WTC11 (cell line): Measurements from ENCODE around the gene GABPB1. TPM values are rescaled to one million over a fixed set of nuclear protein-coding genes. Genes with fewer than 3 reads are reported as not detected.

ENCODE experiments used
- ATAC-seq: fragments of 200-7000 bp; cut with Tn5 transposase; 2 replicates; pipeline ENCODE4 v1.10.0; 2021; ENCODE audit warnings: mild to moderate bottlenecking, moderate library complexity
- CTCF ChIA-PET: fragments of 300-600 bp; sonication (Branson Sonifier 250); formaldehyde crosslinking; loops from one replicate; lab custom pipeline; 2021; ENCODE audit warnings: antibody characterized with exemption; lab: Charles Lee
- POLR2A ChIA-PET: fragments of 350-600 bp; sonication (Branson Sonifier 250); formaldehyde crosslinking; loops from one replicate; lab custom pipeline; 2021; ENCODE audit warnings: antibody characterized with exemption; lab: Charles Lee
- DNase-seq: peaks from one replicate; pipeline ENCODE4 v3.0.0; 2021; ENCODE audit warnings: low spot score
- H3K27ac Mint-ChIP-seq: 2 replicates; pipeline ENCODE4 v1.8.0; 2021; ENCODE audit warnings: mixed read lengths
- H3K27me3 Mint-ChIP-seq: 2 replicates; pipeline ENCODE4 v1.8.0; 2021; ENCODE audit warnings: low read depth, mild to moderate bottlenecking, moderate library complexity, mixed read lengths
- H3K36me3 Mint-ChIP-seq: 2 replicates; pipeline ENCODE4 v1.8.0; 2021; ENCODE audit warnings: mixed read lengths
- H3K4me1 Mint-ChIP-seq: 2 replicates; pipeline ENCODE4 v1.8.0; 2022; ENCODE audit warnings: mixed read lengths
- H3K4me3 Mint-ChIP-seq: 2 replicates; pipeline ENCODE4 v1.8.0; 2021; ENCODE audit warnings: mild to moderate bottlenecking, moderate library complexity, mixed read lengths
- H3K9me3 Mint-ChIP-seq: 2 replicates; pipeline ENCODE4 v1.8.0; 2021; ENCODE audit warnings: mixed read lengths
- ATF6 ChIP-seq: sonication (generic); formaldehyde crosslinking; IDR thresholded peaks from 2 replicates; pipeline ENCODE4 v1.8.1; 2023; ENCODE audit warnings: mild to moderate bottlenecking, missing genetic modification reagents
- CBFB ChIP-seq: sonication (generic); formaldehyde crosslinking; IDR thresholded peaks from 2 replicates; pipeline ENCODE4 v1.8.1; 2022; ENCODE audit warnings: mild to moderate bottlenecking, low read depth, missing genetic modification reagents
- CREB1 ChIP-seq: sonication (generic); formaldehyde crosslinking; IDR thresholded peaks from 2 replicates; pipeline ENCODE4 v1.8.0; 2023; ENCODE audit warnings: mild to moderate bottlenecking, missing genetic modification reagents
- CREM ChIP-seq: sonication (generic); formaldehyde crosslinking; IDR thresholded peaks from 2 replicates; pipeline ENCODE4 v1.8.1; 2022; ENCODE audit warnings: mild to moderate bottlenecking, missing genetic modification reagents, moderate library complexity
- E2F5 ChIP-seq: sonication (generic); formaldehyde crosslinking; IDR thresholded peaks from 2 replicates; pipeline ENCODE4 v1.8.1; 2022; ENCODE audit warnings: mild to moderate bottlenecking, moderate library complexity, missing genetic modification reagents
- ESRRA ChIP-seq: sonication (generic); formaldehyde crosslinking; IDR thresholded peaks from 2 replicates; pipeline ENCODE4 v1.8.1; 2022; ENCODE audit warnings: mild to moderate bottlenecking, missing genetic modification reagents, borderline replicate concordance
- FOXJ3 ChIP-seq: sonication (generic); formaldehyde crosslinking; IDR thresholded peaks from 2 replicates; pipeline ENCODE4 v1.9.0; 2021; ENCODE audit warnings: missing genetic modification reagents, mild to moderate bottlenecking, borderline replicate concordance
- GABPB1 ChIP-seq: sonication (generic); formaldehyde crosslinking; IDR thresholded peaks from 2 replicates; pipeline ENCODE4 v1.8.1; 2023; ENCODE audit warnings: mild to moderate bottlenecking, missing genetic modification reagents
- IRF1 ChIP-seq: sonication (generic); formaldehyde crosslinking; IDR thresholded peaks from 2 replicates; pipeline ENCODE4 v1.8.0; 2023; ENCODE audit warnings: missing genetic modification reagents
- JUN ChIP-seq: sonication (generic); formaldehyde crosslinking; IDR thresholded peaks from 2 replicates; pipeline ENCODE4 v1.8.0; 2023; ENCODE audit warnings: mild to moderate bottlenecking, missing genetic modification reagents
- MYBL2 ChIP-seq: sonication (generic); formaldehyde crosslinking; IDR thresholded peaks from 2 replicates; pipeline ENCODE4 v1.8.1; 2023; ENCODE audit warnings: mild to moderate bottlenecking, moderate library complexity, missing genetic modification reagents
- NFATC4 ChIP-seq: fragments of 250-450 bp; sonication (Bioruptor Pico); IDR thresholded peaks from 2 replicates; pipeline ENCODE4 v1.9.0; 2021; ENCODE audit warnings: mild to moderate bottlenecking
- NFE2L1 ChIP-seq: sonication (generic); formaldehyde crosslinking; IDR thresholded peaks from 2 replicates; pipeline ENCODE4 v1.8.1; 2023; ENCODE audit warnings: missing genetic modification reagents
- NR2C2 ChIP-seq: sonication (generic); formaldehyde crosslinking; IDR thresholded peaks from 2 replicates; pipeline ENCODE4 v1.8.0; 2022; ENCODE audit warnings: mild to moderate bottlenecking, missing genetic modification reagents
- NR3C1 ChIP-seq: sonication (generic); formaldehyde crosslinking; conservative IDR thresholded peaks from 2 replicates; pipeline ENCODE4 v1.8.1; 2023; ENCODE audit warnings: low read depth, mild to moderate bottlenecking, missing genetic modification reagents
- OVOL2 ChIP-seq: fragments of 250-450 bp; sonication (Bioruptor Pico); IDR thresholded peaks from 2 replicates; pipeline ENCODE4 v1.9.0; 2021; ENCODE audit warnings: mild to moderate bottlenecking, borderline replicate concordance
- RORB ChIP-seq: fragments of 250-450 bp; sonication (Bioruptor Pico); IDR thresholded peaks from 2 replicates; pipeline ENCODE4 v1.9.0; 2021; ENCODE audit warnings: mild to moderate bottlenecking
- TCF7 ChIP-seq: sonication (generic); formaldehyde crosslinking; IDR thresholded peaks from 2 replicates; pipeline ENCODE4 v1.8.0; 2022; ENCODE audit warnings: mild to moderate bottlenecking, low read depth, missing genetic modification reagents, moderate library complexity
- ZNF138 ChIP-seq: sonication (generic); formaldehyde crosslinking; conservative IDR thresholded peaks from 2 replicates; pipeline ENCODE4 v1.8.1; 2022; ENCODE audit warnings: mild to moderate bottlenecking, moderate library complexity, missing genetic modification reagents
- ZNF219 ChIP-seq: sonication (generic); formaldehyde crosslinking; IDR thresholded peaks from 2 replicates; pipeline ENCODE4 v1.8.0; 2023; ENCODE audit warnings: missing genetic modification reagents, mild to moderate bottlenecking, borderline replicate concordance
- ZNF317 ChIP-seq: sonication (generic); formaldehyde crosslinking; IDR thresholded peaks from 2 replicates; pipeline ENCODE4 v1.8.1; 2023; ENCODE audit warnings: low read depth, mild to moderate bottlenecking, moderate library complexity, missing genetic modification reagents, borderline replicate concordance
- ZNF416 ChIP-seq: fragments of 250-450 bp; sonication (Bioruptor Pico); IDR thresholded peaks from 2 replicates; pipeline ENCODE4 v1.9.0; 2021; ENCODE audit warnings: mild to moderate bottlenecking, inconsistent platforms
- total RNA-seq: library from RNA; stranded (reverse); gene quantifications from 3 replicates; pipeline ENCODE4 v1.2.3, GENCODE V29; 2021
- TF ChIP-seq, protein P1 (sequence below): sonication (generic); formaldehyde crosslinking; IDR thresholded peaks from 2 replicates; pipeline ENCODE4 v1.8.0; 2023; ENCODE audit warnings: mild to moderate bottlenecking, missing genetic modification reagents
- TF ChIP-seq, protein P2 (sequence below): sonication (generic); formaldehyde crosslinking; IDR thresholded peaks from 2 replicates; pipeline ENCODE4 v1.8.1; 2022; ENCODE audit warnings: low read depth, mild to moderate bottlenecking, moderate library complexity, missing genetic modification reagents, borderline replicate concordance
- TF ChIP-seq, protein P3 (sequence below): sonication (generic); formaldehyde crosslinking; IDR thresholded peaks from 2 replicates; pipeline ENCODE4 v1.8.1; 2023; ENCODE audit warnings: mild to moderate bottlenecking, missing genetic modification reagents, moderate library complexity
- TF ChIP-seq, protein P4 (sequence below): sonication (generic); formaldehyde crosslinking; IDR thresholded peaks from 2 replicates; pipeline ENCODE4 v1.8.0; 2022; ENCODE audit warnings: mild to moderate bottlenecking, missing genetic modification reagents

The GABPB1 gene
- total RNA-seq, 1 experiment from 2014 or later: 28.9 TPM

DNA sequence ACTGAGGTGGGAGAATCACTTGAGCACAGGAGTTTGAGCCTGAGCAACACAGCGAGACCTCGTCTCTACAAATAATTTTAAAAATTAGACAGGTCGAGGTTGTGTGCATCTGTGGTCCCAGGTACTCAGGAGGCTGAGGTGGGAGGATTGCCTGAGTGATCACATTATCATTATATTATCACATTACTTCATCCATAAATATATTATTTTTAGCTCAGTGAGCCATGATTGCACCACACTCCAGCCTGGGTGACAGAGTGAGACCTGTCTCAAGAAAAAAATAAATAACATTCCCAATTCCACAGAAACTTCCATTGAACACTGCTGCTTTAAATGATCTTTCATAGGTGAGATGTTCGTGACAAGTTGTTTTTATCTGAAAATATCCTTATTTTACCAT lies 21.8 kb downstream of the GABPB1 start:
- Mint-ChIP-seq H3K36me3 (no peaks in the 10 kb centered on the region), H3K9me3 (no peaks in the 10 kb centered on the region), H3K27me3 (no peaks in the 10 kb centered on the region), H3K4me3 (no peak overlapping the region), H3K4me1 (peaks cover 22% of the 10 kb centered on the region), H3K27ac (no peak overlapping the region)
- DNase-seq (no peak), ATAC-seq (no peak)
- CTCF ChIA-PET: no interaction called here
- POLR2A ChIA-PET: no interaction called here
- TF ChIP-seq CBFB (CRISPR knock-in tag) (no peak), CREB1 (CRISPR knock-in tag) (no peak), CREM (CRISPR knock-in tag) (no peak), NFE2L1 (CRISPR knock-in tag) (no peak), ATF6 (CRISPR knock-in tag) (no peak), ZNF219 (no peak), NFATC4 (CRISPR knock-in tag) (no peak), MYBL2 (CRISPR knock-in tag) (no peak), ZNF138 (no peak)
- TF ChIP-seq, protein P1, sequence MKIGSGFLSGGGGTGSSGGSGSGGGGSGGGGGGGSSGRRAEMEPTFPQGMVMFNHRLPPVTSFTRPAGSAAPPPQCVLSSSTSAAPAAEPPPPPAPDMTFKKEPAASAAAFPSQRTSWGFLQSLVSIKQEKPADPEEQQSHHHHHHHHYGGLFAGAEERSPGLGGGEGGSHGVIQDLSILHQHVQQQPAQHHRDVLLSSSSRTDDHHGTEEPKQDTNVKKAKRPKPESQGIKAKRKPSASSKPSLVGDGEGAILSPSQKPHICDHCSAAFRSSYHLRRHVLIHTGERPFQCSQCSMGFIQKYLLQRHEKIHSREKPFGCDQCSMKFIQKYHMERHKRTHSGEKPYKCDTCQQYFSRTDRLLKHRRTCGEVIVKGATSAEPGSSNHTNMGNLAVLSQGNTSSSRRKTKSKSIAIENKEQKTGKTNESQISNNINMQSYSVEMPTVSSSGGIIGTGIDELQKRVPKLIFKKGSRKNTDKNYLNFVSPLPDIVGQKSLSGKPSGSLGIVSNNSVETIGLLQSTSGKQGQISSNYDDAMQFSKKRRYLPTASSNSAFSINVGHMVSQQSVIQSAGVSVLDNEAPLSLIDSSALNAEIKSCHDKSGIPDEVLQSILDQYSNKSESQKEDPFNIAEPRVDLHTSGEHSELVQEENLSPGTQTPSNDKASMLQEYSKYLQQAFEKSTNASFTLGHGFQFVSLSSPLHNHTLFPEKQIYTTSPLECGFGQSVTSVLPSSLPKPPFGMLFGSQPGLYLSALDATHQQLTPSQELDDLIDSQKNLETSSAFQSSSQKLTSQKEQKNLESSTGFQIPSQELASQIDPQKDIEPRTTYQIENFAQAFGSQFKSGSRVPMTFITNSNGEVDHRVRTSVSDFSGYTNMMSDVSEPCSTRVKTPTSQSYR (CRISPR knock-in tag): no peak

DNA sequence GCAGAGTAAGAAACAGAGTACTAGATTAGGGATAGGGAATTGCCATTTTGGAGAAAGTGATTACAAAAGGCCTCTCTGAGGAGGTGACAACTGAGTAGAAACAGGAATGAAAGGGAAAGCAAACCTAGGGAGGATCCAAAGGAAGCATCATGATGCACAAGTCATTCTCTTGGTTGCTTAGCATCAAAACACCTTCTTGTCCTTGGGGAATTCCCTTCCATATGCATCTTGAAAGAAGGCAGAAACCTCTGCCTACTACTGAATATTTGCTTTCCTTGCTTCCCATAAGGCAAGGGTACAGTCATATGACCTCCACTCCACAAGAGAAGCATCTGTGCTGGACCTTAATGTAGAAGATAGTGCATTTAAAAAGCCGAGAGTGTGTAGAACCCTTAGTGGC lies 24.1 kb downstream of the GABPB1 start:
- no peaks in the 10 kb centered on the region for H3K36me3 Mint-ChIP-seq
- peak; percentile 47; the same call in 1 of the 2 replicates for ATAC-seq
- CTCF ChIA-PET: interaction anchor here (1.5 to 1.6 kb wide), 2 partner anchors 15 to 17 kb away, joined by 3 to 5 read pairs; no protein-coding TSS in a partner anchor
- no peak for DNase-seq
- peak overlapping the region; percentile 61 for H3K27ac Mint-ChIP-seq
- no peaks in the 10 kb centered on the region for H3K9me3 Mint-ChIP-seq
- POLR2A ChIA-PET: no interaction called here
- H3K4me1 Mint-ChIP-seq: peaks cover 22% of the 10 kb centered on the region
- TF ChIP-seq OVOL2 (CRISPR knock-in tag): no peak
- TF ChIP-seq ZNF317: no peak
- TF ChIP-seq, protein P2, sequence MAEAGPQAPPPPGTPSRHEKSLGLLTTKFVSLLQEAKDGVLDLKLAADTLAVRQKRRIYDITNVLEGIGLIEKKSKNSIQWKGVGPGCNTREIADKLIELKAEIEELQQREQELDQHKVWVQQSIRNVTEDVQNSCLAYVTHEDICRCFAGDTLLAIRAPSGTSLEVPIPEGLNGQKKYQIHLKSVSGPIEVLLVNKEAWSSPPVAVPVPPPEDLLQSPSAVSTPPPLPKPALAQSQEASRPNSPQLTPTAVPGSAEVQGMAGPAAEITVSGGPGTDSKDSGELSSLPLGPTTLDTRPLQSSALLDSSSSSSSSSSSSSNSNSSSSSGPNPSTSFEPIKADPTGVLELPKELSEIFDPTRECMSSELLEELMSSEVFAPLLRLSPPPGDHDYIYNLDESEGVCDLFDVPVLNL: no peak
- no peak for TF ChIP-seq NR3C1 (CRISPR knock-in tag)
- TF ChIP-seq JUN (CRISPR knock-in tag): no peak
- no peak for TF ChIP-seq NR2C2
- TF ChIP-seq TCF7 (CRISPR knock-in tag): no peak
- no peak for TF ChIP-seq ZNF416 (CRISPR knock-in tag)
- TF ChIP-seq, protein P3, sequence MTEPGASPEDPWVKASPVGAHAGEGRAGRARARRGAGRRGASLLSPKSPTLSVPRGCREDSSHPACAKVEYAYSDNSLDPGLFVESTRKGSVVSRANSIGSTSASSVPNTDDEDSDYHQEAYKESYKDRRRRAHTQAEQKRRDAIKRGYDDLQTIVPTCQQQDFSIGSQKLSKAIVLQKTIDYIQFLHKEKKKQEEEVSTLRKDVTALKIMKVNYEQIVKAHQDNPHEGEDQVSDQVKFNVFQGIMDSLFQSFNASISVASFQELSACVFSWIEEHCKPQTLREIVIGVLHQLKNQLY (CRISPR knock-in tag): no peak
- no peak for TF ChIP-seq FOXJ3 (CRISPR knock-in tag)
- TF ChIP-seq, protein P4, sequence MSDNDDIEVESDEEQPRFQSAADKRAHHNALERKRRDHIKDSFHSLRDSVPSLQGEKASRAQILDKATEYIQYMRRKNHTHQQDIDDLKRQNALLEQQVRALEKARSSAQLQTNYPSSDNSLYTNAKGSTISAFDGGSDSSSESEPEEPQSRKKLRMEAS (CRISPR knock-in tag): no peak
- no peak for TF ChIP-seq E2F5 (CRISPR knock-in tag)
- no peak for TF ChIP-seq RORB
- no peak for TF ChIP-seq IRF1 (CRISPR knock-in tag)
- TF ChIP-seq ESRRA (CRISPR knock-in tag): no peak
- no peak for TF ChIP-seq GABPB1 (CRISPR knock-in tag)
- no peaks in the 10 kb centered on the region for H3K27me3 Mint-ChIP-seq
- H3K4me3 Mint-ChIP-seq: no peak overlapping the region
